ENCODE measurements around the gene TMEM272.

DNA sequence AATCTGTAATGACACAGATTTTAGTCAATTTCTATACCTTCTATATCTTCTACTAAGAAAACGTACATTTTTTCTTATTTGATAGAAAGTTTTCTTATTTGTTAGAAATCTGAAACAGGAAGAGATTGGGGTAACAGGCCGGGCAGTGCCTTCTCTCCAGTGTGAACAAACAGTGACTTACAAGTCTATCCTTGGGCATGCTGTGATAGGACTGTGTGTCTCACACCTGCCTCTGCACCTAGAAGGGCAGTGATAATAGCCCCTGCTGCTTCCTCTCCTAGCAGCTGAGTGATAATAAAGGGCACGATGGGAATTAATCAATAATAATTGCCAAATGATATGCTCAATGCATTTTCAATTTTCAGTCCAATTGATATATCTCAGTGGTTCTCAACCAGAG lies 1.4 kb downstream of the TMEM272 start:
- TF ChIP-seq, protein P1, sequence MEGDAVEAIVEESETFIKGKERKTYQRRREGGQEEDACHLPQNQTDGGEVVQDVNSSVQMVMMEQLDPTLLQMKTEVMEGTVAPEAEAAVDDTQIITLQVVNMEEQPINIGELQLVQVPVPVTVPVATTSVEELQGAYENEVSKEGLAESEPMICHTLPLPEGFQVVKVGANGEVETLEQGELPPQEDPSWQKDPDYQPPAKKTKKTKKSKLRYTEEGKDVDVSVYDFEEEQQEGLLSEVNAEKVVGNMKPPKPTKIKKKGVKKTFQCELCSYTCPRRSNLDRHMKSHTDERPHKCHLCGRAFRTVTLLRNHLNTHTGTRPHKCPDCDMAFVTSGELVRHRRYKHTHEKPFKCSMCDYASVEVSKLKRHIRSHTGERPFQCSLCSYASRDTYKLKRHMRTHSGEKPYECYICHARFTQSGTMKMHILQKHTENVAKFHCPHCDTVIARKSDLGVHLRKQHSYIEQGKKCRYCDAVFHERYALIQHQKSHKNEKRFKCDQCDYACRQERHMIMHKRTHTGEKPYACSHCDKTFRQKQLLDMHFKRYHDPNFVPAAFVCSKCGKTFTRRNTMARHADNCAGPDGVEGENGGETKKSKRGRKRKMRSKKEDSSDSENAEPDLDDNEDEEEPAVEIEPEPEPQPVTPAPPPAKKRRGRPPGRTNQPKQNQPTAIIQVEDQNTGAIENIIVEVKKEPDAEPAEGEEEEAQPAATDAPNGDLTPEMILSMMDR (IDR thresholded peaks at IDR 0.05 in 2 of 3, conservative IDR thresholded peaks at IDR 0.05 in 1 of 3; ENCODE audit: insufficient read depth in 2 of 3, low read depth in 1 of 3, low read length in 3 of 3), result no peak
- TF ChIP-seq, protein P2, sequence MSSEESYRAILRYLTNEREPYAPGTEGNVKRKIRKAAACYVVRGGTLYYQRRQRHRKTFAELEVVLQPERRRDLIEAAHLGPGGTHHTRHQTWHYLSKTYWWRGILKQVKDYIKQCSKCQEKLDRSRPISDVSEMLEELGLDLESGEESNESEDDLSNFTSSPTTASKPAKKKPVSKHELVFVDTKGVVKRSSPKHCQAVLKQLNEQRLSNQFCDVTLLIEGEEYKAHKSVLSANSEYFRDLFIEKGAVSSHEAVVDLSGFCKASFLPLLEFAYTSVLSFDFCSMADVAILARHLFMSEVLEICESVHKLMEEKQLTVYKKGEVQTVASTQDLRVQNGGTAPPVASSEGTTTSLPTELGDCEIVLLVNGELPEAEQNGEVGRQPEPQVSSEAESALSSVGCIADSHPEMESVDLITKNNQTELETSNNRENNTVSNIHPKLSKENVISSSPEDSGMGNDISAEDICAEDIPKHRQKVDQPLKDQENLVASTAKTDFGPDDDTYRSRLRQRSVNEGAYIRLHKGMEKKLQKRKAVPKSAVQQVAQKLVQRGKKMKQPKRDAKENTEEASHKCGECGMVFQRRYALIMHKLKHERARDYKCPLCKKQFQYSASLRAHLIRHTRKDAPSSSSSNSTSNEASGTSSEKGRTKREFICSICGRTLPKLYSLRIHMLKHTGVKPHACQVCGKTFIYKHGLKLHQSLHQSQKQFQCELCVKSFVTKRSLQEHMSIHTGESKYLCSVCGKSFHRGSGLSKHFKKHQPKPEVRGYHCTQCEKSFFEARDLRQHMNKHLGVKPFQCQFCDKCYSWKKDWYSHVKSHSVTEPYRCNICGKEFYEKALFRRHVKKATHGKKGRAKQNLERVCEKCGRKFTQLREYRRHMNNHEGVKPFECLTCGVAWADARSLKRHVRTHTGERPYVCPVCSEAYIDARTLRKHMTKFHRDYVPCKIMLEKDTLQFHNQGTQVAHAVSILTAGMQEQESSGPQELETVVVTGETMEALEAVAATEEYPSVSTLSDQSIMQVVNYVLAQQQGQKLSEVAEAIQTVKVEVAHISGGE (CRISPR knock-in tag; IDR thresholded peaks at IDR 0.05), result no peak
- TF ChIP-seq, protein P3, sequence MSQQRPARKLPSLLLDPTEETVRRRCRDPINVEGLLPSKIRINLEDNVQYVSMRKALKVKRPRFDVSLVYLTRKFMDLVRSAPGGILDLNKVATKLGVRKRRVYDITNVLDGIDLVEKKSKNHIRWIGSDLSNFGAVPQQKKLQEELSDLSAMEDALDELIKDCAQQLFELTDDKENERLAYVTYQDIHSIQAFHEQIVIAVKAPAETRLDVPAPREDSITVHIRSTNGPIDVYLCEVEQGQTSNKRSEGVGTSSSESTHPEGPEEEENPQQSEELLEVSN (IDR thresholded peaks at IDR 0.05; ENCODE audit: borderline replicate concordance in 1 of 2, extremely low read depth in 1 of 2, insufficient read depth in 1 of 2, insufficient read length in 1 of 2, low read depth in 1 of 2, low read length in 1 of 2, poor library complexity in 1 of 2, severe bottlenecking in 1 of 2), result no peak
- TF ChIP-seq POLR2A (conservative IDR thresholded peaks at IDR 0.05), result no peak
- no peak for TF ChIP-seq HMG20A (CRISPR knock-in tag; conservative IDR thresholded peaks at IDR 0.05)
- no peak for TF ChIP-seq NRF1 (conservative IDR thresholded peaks at IDR 0.05 in 1 of 2, IDR thresholded peaks at IDR 0.05 in 1 of 2)
- no peak for TF ChIP-seq NFE2 (IDR thresholded peaks at IDR 0.05; ENCODE audit: low read depth)
